PFSK-1 (cell line): Measurements from ENCODE around the gene CACHD1.

Experiments used
- FOXP2 ChIP-seq: optimal IDR thresholded peaks from 2 replicates; pipeline ENCODE3; 2011; ENCODE audit warnings: borderline replicate concordance, control low read depth, inconsistent platforms; ENCODE audit not compliant: insufficient read depth; ENCODE audit errors: extremely low read length, extremely low read depth
- POLR2AphosphoS5 ChIP-seq: IDR thresholded peaks from 2 replicates; pipeline ENCODE4 v1.6.1; 2012; ENCODE audit warnings: low read depth, mild to moderate bottlenecking, control low read depth, low read length, moderate library complexity
- SIN3A ChIP-seq: IDR thresholded peaks from 2 replicates; pipeline ENCODE4 v1.6.1; 2012; ENCODE audit warnings: mild to moderate bottlenecking, low read length, moderate library complexity, borderline replicate concordance; ENCODE audit not compliant: insufficient read depth
- TAF1 ChIP-seq: IDR thresholded peaks from 2 replicates; pipeline ENCODE4 v1.6.1; 2012; ENCODE audit warnings: low read length, control low read depth, borderline replicate concordance; ENCODE audit not compliant: insufficient read depth
- TF ChIP-seq, protein P1 (sequence below), 2 experiments: IDR thresholded peaks; 2 replicates each; pipeline versions ENCODE4 v1.6.1 to v1.8.0; 2011 to 2012; ENCODE audit warnings: low read depth in 2 of 2, low read length in 2 of 2, control low read depth in 1 of 2, inconsistent platforms in 1 of 2, mild to moderate bottlenecking in 1 of 2, moderate library complexity in 1 of 2; ENCODE audit not compliant: insufficient read depth in 1 of 2

The CACHD1 gene

GRCh38 chr1:64476251-64476952, 6.5 kb downstream of the CACHD1 start:
- TF ChIP-seq, protein P1, sequence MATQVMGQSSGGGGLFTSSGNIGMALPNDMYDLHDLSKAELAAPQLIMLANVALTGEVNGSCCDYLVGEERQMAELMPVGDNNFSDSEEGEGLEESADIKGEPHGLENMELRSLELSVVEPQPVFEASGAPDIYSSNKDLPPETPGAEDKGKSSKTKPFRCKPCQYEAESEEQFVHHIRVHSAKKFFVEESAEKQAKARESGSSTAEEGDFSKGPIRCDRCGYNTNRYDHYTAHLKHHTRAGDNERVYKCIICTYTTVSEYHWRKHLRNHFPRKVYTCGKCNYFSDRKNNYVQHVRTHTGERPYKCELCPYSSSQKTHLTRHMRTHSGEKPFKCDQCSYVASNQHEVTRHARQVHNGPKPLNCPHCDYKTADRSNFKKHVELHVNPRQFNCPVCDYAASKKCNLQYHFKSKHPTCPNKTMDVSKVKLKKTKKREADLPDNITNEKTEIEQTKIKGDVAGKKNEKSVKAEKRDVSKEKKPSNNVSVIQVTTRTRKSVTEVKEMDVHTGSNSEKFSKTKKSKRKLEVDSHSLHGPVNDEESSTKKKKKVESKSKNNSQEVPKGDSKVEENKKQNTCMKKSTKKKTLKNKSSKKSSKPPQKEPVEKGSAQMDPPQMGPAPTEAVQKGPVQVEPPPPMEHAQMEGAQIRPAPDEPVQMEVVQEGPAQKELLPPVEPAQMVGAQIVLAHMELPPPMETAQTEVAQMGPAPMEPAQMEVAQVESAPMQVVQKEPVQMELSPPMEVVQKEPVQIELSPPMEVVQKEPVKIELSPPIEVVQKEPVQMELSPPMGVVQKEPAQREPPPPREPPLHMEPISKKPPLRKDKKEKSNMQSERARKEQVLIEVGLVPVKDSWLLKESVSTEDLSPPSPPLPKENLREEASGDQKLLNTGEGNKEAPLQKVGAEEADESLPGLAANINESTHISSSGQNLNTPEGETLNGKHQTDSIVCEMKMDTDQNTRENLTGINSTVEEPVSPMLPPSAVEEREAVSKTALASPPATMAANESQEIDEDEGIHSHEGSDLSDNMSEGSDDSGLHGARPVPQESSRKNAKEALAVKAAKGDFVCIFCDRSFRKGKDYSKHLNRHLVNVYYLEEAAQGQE (IDR thresholded peaks at IDR 0.05; ENCODE audit: insufficient read depth in 1 of 2, low read depth in 2 of 2, low read length in 2 of 2), result no peak
- no peak for TF ChIP-seq POLR2AphosphoS5
- TF ChIP-seq FOXP2, result no peak
- no peak for TF ChIP-seq SIN3A
- no peak for TF ChIP-seq TAF1

DNA sequence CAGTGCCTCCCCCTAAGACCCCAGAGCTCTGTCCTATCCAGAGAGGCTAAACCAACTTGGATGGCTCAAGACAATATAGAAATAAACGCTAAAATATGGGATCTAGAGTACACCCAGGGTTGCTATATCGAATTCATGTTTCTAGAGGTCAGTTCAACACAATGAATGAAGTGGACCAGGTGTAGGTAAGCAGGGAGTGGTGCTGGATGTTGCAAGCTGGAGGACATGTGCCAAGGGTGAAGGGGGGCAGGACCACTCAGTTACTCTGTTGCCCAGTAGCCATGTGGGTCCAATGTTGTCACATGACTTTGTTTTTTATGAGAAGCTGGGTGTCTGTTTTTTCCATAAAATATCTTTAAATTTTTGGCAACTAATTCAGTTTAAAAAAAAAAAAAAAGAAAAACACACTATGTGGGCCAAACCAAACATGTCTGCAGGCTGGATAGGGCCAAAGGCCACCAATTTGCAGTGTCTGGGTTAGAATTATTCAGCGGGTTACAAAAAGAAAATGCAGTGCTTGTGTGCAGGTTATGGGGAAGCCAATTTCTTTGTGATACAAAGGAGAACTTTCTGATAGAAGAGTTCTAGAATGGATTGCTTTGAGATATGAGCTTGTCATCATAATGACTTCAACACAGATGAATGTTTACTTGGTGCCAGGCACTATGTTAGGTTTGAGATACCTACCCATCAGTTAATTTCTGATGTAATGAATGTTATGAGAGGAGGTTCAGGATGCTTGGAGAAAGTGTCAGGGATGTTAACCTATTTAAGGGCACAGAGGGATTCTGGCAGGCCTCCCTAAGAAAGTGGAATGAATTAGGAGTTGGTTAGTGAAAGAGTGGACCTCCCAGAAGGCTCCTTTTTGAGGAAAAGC, 8.9 kb downstream of the CACHD1 start:
- TF ChIP-seq POLR2AphosphoS5, result no peak
- no peak for TF ChIP-seq SIN3A
- TF ChIP-seq FOXP2, result no peak
- no peak for TF ChIP-seq TAF1
- TF ChIP-seq, protein P1 (IDR thresholded peaks at IDR 0.05; ENCODE audit: insufficient read depth in 1 of 2, low read depth in 2 of 2, low read length in 2 of 2), result no peak

GRCh38 chr1:64479874-64480273, 9.9 kb downstream of the CACHD1 start:
- TF ChIP-seq, protein P1 (IDR thresholded peaks at IDR 0.05; ENCODE audit: insufficient read depth in 1 of 2, low read depth in 2 of 2, low read length in 2 of 2), result no peak

DNA sequence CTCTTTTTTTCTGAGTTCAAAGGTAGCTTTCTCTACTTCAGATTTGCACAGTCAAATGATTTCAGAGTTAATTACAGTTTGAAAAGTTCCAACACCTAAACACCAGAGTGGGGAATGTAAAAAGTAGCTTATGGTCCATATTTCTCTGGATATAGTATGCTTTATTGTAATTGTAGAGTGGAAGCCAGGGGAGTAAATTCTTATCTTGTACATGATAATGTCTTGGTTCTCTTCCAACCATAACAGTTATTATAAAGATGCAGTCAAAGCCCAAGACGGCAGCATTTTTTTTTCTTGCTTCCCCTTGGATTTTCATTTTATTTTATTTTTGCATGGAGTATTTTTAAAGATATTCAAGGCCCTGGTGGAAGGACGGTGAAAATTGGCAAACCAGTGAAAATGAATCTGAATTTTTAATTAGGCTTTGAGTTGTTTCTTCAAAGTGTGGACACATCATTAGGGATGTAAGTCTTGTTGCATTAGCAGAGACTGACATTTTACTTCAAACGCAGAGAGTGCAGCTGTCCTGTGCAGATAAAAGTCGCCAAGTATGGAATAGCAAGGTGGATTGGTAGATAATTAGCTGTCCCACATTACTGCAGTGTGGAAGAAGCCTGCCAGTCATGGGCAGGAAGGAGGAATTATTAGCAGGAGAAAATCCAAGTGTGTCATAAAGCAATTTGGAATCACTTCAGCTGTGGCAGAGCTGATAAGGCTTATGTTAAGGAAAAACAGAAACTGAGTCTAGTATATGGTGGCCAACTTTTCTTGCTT, 11.3 kb downstream of the CACHD1 start:
- no peak for TF ChIP-seq POLR2AphosphoS5
- TF ChIP-seq SIN3A, result no peak
- TF ChIP-seq FOXP2, result no peak
- TF ChIP-seq TAF1, result no peak
- TF ChIP-seq, protein P1 (IDR thresholded peaks at IDR 0.05; ENCODE audit: insufficient read depth in 1 of 2, low read depth in 2 of 2, low read length in 2 of 2), result no peak
